ENCODE data around the gene TMEM269.

The TMEM269 gene

GRCh38 chr1:42784946-42785693, at the start of gene TMEM269:
TMEM269 (plus strand) TSS chr1:42784991; CDS start chr1:42789894, 4,903 bp downstream.
- DNase-seq (ENCODE audit: low read depth) = no peak

DNA sequence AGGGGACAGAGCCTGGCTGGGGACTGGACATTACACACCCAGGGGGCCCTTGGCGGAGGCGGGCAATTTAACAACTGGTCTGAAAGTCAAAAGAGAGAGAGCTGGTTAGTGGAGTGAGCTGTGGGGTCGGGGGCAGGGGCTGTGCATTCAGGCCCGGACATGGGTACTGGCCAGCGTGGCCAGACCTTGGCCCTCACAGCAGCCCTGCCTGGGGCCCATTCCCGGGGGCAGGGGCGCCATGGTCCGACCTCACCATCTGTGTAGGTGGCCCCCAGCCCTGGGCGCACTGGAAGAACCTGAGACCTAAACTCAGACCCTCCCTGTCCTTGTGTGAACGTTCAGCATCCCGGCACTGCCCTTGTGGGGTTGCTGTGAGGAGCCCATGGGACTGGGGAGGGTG, 49.7 kb upstream of the TMEM269 start:
- no peak for DNase-seq (ENCODE audit: low read depth)

DNA sequence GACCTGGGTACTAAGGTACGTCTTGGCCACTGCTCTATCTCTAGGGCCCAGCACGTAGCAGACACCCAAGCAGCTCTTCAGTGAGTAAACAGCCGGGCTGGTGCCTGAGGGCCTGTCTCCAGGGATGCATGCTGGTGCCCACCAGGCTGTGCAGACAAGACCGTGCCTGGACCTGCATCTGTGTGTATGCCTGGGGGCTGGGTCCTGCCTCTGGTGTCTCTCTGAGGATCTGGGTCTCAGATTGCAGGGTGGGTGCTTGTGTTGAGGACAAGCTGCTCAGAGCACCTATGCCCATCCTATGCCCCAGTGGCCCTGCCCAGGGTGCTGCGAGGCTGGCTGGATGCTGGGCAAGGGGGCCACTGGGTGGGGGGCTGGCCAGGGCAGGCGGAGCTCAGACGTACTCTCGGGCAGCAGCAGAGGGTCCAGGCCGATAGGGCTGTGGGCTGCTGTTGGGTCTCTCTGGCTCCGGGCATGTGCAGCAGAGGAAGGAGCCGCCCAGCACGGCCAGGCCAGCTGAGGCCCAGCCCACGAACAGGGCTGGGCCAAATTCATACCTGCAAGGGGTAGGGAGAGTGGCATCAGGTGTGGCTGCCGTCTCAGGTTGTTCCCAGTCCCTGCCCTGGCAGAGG, 49.2 kb upstream of the TMEM269 start:
- DNase-seq (ENCODE audit: low read depth) = no peak

GRCh38 chr1:42736152-42736551, 48.6 kb upstream of the TMEM269 start:
- no peak for DNase-seq (ENCODE audit: low read depth)

DNA sequence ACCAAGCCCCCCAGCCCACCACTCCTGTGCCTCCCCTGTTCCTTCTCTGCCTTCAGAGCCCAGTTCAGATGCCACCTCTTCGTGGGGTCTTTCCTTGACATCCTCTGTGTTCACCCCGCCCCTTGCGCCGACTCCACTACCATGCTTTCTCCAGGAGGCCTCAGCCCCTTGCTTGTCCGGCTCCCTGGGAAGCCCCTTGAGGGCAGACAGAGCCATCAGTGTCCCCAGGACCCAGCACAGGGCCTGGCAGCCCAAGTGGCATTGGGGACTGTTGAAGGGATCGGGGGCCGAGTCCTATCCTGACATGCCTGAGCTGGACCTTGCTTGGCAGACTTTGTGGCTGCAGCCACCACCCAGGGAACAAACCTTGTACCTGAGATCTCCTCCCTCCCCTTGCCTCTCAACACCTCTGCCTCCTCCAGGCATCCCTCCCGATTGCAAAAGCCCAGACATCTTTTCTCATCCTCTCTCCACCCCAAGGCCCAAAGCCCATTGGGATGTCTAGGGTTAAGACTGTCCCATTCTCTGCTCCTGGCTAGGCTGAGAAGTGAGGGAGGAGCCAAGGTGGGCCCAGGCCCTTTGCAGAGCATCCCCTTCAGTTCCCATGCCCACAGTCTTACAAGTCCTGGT, 48.1 kb upstream of the TMEM269 start:
- no peak for DNase-seq (ENCODE audit: low read depth)

DNA sequence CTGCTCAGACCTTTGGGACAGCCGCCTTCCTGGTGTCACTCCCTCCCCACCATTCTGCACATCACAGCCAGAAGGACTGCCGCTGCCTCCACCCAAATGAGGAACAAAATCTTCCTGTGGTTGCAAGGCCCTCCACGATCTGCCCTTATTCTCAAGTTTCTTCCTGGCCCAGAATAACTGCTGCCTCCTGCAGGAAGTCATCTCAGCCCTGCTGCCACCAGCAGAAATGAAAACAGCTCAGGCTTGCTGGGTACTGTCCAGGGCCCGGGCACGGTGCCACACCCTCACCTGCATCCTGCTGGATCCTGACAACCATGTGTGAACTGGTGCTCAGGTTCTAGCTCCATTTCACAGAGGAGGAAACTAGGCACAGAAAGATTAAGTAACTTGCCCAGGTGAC, 47.5 kb upstream of the TMEM269 start:
- no peak for DNase-seq (ENCODE audit: low read depth)

DNA sequence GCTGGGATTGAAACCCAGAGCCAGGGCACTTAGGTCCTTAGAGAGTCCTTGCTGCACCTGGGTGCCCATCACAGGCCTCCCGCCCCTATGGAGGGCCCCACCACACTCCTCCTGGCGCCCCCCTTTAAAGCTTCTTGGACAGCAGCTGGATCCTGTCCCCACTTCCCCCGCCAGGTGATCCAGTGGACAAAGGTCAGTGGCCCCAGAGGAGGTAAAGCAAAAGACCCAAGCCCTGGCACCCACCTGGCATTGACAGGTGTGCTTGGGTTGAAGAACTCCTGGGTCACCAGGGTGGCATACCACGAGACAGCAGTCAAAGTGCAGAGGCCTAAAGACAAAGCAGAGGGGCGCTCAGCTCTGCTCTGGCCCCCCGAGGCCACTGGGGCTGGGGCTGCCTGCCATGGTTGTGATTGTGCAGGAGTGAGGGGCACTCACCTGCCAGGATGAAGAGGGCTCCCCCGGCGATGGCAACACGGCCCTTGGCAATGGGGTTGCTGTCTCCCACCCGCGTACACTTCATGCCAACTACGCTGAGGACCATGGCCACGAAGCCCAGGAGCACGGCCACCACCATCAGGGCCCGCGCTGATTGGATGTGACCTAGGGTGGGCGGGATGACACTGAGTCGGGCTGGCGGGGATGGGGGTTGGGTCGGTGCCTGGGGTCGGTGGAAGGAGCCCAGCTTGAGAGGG, 46.7 kb upstream of the TMEM269 start:
- no peak for DNase-seq (ENCODE audit: low read depth)

- no peak for DNase-seq (ENCODE audit: low read depth)
Observed at GRCh38 chr1:42738678-42739226, 46.0 kb upstream of the TMEM269 start.

DNA sequence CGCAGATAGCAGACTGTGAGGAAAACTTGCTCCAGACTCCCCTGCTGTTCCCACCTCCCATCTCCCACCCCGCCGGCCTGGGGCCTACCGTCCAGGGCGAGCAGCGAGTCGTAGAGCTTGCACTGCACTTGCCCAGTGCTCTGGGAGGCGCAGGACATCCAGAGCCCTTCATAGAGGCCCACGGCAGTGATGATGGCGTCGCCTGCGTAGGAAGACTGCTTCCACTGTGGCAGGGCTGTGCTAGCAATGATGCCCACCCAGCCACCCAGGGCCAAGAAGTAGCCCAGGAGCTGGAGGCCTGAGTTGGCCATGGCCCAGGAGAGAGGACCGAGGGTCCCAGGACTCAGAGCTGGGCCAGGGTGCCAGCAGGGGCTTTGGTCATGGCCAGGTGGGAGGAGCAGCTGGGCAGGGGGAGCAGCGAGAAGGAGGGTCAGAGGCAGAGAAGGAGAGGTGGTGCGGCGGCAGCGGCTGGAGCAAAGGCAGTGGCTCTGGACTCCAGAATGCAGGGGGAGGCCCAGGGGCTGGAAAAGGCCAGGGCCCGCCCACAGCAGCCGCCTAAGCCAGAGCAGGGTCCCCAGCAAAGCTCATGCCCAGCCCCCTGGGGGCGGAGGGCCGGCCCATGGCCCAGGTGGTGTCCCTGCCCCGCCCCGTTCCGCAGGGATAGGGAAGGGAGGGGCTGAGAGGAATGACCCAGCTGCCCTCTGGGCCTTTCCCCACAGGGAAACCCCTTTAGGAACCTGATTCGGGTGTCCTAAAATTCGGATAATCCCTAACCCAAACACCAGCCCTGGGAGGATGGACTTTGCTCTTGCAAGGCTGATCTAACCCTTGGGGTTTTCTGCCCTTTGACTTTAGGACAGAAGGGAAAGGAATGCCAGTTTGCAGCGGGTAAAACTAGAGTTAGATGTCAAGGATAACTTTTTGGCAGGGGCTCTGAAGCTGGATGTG, 44.8 kb upstream of the TMEM269 start, which contains the start of gene CLDN19:
TSS of gene CLDN19 (minus strand) at position 484 of the 948 bp plus-strand sequence. CDS start at position 311, 173 bp downstream.
- DNase-seq (ENCODE audit: low read depth) = no peak

DNA sequence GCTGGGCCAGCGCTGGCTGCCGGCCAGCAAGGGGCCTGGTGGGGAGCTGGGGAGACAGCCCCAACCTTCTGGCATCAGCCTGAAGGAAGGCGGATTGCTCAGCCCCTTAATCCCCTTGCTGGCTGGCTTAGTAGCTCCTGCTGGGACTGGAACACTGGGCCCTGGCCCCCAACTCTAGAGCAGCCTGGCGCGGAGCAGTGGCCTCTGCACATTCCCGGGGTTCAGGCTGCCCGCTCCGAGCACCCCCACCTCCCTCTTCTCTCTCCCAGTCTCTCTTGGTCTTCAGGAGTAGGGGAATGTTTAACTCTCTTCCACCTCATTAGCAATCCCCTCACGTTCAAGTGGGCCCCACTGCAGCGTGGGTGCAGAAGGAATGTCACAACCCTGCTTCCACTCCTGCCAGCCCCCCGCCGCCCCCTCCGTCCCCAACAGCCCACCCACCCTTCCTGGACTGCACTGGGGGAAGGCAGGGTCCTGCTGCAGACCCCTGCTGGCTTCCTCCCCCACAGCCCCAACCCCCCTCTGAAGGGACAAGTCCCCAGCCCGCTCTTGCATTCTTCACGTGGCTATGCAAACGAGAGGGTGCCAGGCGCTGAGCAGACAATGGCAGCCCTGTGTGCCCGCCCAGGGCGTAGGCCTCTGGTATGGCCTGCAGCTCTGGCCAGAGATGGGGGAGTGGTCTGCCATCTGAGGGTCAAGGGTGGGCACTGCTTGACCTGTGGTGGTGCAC, 43.8 kb upstream of the TMEM269 start:
- no peak for DNase-seq (ENCODE audit: low read depth)

DNA sequence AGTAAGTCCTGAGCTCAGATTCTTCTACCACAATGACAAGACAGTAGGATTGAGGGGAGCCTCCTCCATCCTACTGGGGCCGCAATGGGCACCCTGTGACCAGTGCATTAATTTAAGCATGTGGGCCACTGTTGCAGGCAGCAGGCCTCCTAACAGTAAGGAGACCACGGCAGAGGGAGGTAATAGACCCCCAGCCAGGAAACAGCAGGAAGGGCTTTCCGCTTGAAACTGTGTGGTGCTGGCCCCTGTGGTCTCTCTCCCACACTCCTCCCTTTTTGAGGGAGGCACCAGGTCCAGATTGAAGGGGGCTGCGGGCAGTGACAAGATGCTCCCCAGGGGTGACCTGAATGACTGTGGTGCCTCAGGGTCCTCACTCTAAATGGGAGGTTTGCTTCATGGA, 43.1 kb upstream of the TMEM269 start:
- DNase-seq (ENCODE audit: low read depth) = no peak

DNA sequence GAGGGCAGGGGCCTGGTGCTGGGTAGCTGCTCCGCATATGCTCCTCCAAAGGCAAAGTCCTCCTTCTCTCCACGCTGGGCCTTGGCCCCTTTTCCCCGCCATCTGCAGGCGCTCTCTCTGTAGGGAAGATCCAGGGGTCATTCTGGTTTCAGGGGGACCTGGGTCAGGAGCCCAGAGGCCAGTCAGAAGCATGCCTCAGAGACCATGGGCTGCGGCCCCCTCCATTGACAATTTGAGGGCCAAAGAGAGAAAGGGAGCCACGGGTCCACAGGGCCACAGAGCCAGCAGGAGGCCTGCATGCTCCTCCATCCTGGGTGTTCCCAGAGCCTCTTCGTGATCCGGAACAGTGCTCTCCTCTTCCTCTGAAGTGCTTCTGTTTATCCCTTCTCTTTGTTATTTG, 42.6 kb upstream of the TMEM269 start:
- DNase-seq (ENCODE audit: low read depth) = no peak

DNA sequence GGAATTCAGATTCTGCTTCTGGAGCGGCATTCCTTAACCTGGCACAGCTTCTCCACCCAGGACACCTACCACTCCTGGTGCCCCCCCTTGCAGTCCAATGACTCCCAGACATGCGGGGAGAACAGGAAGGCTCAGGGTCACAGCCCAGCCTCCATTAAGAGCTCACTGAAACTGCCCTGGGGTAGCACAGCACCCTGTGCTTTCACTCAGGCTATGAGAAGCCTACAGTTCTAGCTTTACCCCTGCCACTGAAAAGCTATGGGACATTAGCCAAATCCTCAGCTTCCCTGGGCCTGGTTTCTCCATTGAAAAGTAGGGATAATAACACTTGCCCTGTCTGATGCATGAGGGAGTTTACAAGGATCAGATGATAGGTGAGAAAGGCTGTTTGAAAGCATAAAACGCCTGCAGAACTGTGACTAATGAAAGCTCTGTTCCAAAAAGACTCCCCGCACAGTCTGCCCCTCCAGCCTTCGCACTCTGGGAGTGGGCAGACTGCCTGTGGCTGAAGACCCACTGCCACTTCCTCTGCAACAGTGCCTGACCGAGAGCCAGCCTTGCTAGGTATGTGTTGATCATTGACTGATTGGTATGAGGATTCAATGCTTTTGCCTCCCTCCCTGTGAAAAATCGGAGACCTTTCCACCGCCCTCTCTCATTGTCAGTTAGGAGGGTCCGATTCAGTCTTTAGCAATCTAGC, 42.0 kb upstream of the TMEM269 start:
- no peak for DNase-seq (ENCODE audit: low read depth)

DNA sequence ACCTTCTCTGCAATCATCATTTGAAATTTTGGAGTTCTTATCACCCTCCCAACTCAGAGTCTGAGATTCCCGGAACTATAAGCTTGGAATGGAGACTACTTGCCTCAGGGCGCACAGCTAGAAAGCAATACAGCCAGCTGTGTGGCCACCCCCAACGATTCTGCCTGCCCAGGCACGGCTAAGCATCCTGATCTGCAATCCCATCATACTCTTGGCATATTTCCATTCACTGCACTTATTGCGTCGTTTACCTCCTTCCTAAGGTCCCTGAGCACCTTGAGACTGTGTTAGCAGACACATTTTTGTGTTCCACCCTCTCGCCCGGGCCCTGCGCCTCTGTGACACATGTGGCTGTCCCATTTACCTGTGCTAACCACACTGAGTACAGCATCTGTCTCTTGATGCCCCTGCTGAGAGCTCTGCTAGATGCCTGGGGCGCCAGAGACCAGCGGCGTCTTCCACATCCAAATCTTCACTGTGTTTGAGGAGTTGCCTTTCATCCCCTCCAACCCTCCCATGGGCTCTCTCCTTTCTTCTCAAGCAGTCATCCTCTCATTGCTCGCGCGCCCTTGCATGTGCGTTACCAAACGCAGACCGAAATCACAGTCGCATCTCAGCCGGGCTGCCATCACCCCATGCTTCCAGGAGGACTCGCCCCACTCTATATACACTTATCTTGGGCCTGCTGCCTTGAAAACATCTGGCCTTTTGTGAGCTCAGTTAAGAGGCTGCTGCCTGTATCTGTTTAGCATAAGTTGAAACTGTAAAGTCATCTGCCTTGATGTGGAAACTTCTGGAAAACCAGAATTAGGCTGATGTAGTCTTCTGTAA, 41.3 kb upstream of the TMEM269 start:
- DNase-seq (ENCODE audit: low read depth) = no peak

DNA sequence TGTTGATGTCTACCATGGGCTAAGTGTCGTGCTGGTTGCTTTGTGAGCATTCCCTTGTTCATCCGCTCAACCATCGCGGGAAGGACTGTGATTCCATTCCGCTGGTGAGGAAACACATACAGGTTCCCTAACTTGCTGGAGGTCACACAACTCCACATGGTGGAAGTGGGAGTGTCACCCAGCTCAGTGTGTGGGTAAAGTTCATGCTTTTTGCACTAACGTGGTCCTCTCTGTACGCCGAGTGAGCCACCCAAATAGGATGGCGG, 40.7 kb upstream of the TMEM269 start:
- DNase-seq (ENCODE audit: low read depth) = no peak

DNA sequence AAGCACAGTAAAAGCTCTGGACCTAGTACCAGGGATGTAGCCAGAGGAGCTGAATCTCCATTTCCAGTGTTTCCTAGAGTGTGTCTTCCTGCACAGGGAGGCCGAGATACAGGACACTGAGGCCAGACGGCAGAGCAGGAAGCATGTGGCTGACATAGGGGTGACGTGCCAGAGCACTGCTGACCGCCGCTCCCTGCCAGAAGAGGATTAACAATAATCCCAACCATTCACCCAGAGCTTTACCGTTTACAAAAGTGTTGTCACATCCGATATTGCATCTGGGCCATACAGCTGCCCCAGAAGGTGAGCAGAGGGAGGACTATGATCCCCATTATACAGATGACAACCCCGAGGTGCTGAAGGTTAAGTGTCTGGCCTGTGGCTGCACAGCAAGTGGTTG, 38.9 kb upstream of the TMEM269 start:
- DNase-seq (ENCODE audit: low read depth) = no peak

DNA sequence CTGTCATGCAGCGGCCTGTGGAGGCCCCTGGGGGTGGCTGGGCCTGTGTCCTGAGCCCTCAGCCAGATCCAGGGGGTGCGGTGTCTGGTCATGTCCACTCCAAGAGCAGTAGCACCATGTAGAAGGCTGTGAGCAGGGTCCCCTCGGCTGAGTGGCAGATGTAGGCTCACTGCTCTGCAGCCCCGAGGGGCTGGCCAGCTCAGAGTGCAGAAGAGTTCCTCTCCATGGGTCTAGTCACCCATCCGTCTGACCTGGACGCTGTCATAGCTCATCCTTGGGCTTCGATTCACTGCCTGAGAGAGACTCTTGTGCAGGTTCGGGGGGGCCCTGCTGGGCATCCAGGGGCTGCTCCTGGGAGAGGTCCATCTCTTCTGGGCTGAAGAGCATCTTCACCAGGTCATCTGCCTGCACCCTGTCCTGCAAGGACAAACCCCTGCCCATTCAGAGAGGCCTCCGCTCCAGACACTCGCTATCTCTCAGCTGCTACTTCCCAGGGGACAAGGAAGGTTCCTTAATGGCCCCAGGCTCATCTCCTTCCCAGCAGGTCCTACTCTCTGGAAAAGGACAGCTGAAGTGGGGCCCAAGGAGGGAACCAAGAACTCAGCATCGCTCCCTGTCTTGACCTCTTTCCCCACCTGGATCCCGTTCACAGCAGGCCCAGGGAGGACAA, 38.2 kb upstream of the TMEM269 start:
- no peak for DNase-seq (ENCODE audit: low read depth)

- no peak for DNase-seq (ENCODE audit: low read depth)
Observed at GRCh38 chr1:42747125-42747524, 37.7 kb upstream of the TMEM269 start.

DNA sequence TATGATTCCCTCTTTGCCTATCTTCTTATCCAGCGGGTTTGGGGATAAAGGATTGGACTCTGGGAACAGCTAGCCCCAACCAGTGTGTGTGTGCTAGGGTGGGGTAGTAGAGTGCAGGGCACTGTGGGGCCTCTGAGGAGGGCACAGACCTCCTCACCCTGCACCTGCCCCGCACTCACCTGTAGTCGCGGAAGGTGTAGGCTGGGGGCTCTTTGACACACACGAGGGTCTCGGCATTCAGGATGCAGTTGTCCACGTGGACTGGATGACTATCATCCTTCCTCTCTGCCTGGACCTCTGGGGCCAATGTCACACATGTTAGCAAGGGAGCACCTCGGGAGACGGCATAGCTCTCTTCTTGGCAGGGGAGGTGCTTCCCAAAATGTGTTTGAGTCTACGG, 36.8 kb upstream of the TMEM269 start:
- DNase-seq (ENCODE audit: low read depth) = no peak

Measured in fibroblast of gingiva (primary cell).